ENCODE measurements around the gene MFN2. TPM values are rescaled to one million over a fixed set of nuclear protein-coding genes. Genes with fewer than 3 reads are reported as not detected.

MFN2 gene
- total and polyA plus RNA-seq, 9 of the 15 experiments (the other 6 are each of a cell fraction or from before 2014, with no cell fraction given) = 10.5 to 158 (median 87.1) TPM

- TF ChIP-seq ZBTB40 (IDR thresholded peaks at IDR 0.05) (no peak), ZBTB40 (CRISPR knock-in tag; IDR thresholded peaks at IDR 0.05) (no peak), CSDE1 (IDR thresholded peaks at IDR 0.05) (no peak), HDAC3 (IDR thresholded peaks at IDR 0.05; ENCODE audit: borderline replicate concordance, partially characterized antibody) (no peak), E4F1 (CRISPR knock-in tag; IDR thresholded peaks at IDR 0.05; ENCODE audit: borderline replicate concordance) (no peak), ZEB2 (IDR thresholded peaks at IDR 0.05) (no peak), TARDBP (IDR thresholded peaks at IDR 0.05) (no peak), E2F5 (CRISPR knock-in tag; IDR thresholded peaks at IDR 0.05) (no peak), PHF8 (IDR thresholded peaks at IDR 0.05; ENCODE audit: borderline replicate concordance, low read length) (no peak), CREBBP (IDR thresholded peaks at IDR 0.05; ENCODE audit: low read depth, low read length) (no peak), KDM1A (IDR thresholded peaks at IDR 0.05) (peak in 1 of 2 experiments; percentile 33; a peak in 1 of 4 replicates), HDAC1 (IDR thresholded peaks at IDR 0.05) (no peak), BHLHE40 (IDR thresholded peaks at IDR 0.05; ENCODE audit: low read length) (peak; percentile 54; the same call in 1 of the 2 replicates), ATF7 (IDR thresholded peaks at IDR 0.05) (peak; percentile 74), ATF3 (IDR thresholded peaks at IDR 0.05) (peak; percentile 87), ATF3 (CRISPR knock-in tag; conservative IDR thresholded peaks at IDR 0.05) (no peak)
Observed at GRCh38 chr1:12047120-12047876, 67.1 kb downstream of the MFN2 start (continued).
